HepG2 (cell line): Measurements from ENCODE around the gene TEX26. TPM values are rescaled to one million over a fixed set of nuclear protein-coding genes. Genes with fewer than 3 reads are reported as not detected.

Experiments used
- ATAC-seq: fragments of 200-7000 bp; cut with Tn5 transposase; 3 replicates; pipeline ENCODE4 v1.9.1; 2020; ENCODE audit warnings: mild to moderate bottlenecking, moderate library complexity
- BruUV-seq: library from RNA; stranded (reverse); fragments of 400-500 nt; replicated peaks from 2 replicates; lab custom pipeline; 2021; lab: Mats Ljungman, UMichigan
- CTCF ChIA-PET: fragments of 300-600 bp; formaldehyde crosslinking; extraction: SDS; loops from one replicate; lab custom pipeline; 2021; ENCODE audit warnings: low total read pairs, inconsistent platforms, low intra/inter-chr PET ratio; lab: Yijun Ruan, JAX
- POLR2A ChIA-PET: fragments of 350-600 bp; sonication (Branson Sonifier 250); formaldehyde crosslinking; loops from one replicate; lab custom pipeline; 2020; ENCODE audit warnings: antibody characterized with exemption, inconsistent platforms; lab: Yijun Ruan, JAX
- DNase-seq: peaks from one replicate; pipeline ENCODE4 v3.0.0-alpha.2; 2015; ENCODE audit warnings: low spot score
- FAIRE-seq: peaks from 3 replicates; lab custom pipeline; 2011; peaks lifted over from hg19 to GRCh38; lab: Jason Lieb, UNC
- H2AFZ ChIP-seq: one replicate; pipeline ENCODE4 v1.6.1; 2011; ENCODE audit warnings: low read length, inconsistent platforms
- H3K27ac ChIP-seq: fragments of 300-600 bp; 3 replicates; pipeline ENCODE4 v1.8.0; 2011; ENCODE audit warnings: mixed run types, mild to moderate bottlenecking, mixed read lengths, low read length, inconsistent platforms; ENCODE audit not compliant: insufficient read depth; ENCODE audit errors: extremely low read length
- H3K27me3 ChIP-seq, 2 experiments: fragments of 200-600 bp in 1 of 2; 2 replicates in 1 of 2; 3 replicates in 1 of 2; pipeline versions ENCODE4 v1.6.0 to v1.8.0; 2011; ENCODE audit warnings: low read length in 2 of 2, mild to moderate bottlenecking in 2 of 2, moderate library complexity in 2 of 2, inconsistent platforms in 1 of 2; ENCODE audit not compliant: insufficient read depth in 2 of 2, control insufficient read depth in 1 of 2
- H3K36me3 ChIP-seq, 2 experiments: fragments of 200-600 bp in 1 of 2; replicated peaks in 1 of 2; 2 replicates in 1 of 2; 3 replicates in 1 of 2; pipeline versions ENCODE4 v1.5.1 to v1.8.0; 2011; ENCODE audit warnings: low read length in 2 of 2, inconsistent platforms in 1 of 2; ENCODE audit not compliant: insufficient read depth in 2 of 2, control insufficient read depth in 1 of 2
- H3K4me1 ChIP-seq: 2 replicates; pipeline ENCODE4 v1.5.1; 2012; ENCODE audit warnings: low read length, inconsistent platforms; ENCODE audit not compliant: insufficient read depth
- H3K4me2 ChIP-seq: 2 replicates; pipeline ENCODE4 v1.6.0; 2011; ENCODE audit warnings: low read depth, low read length, inconsistent platforms
- H3K4me3 ChIP-seq, 3 experiments: fragments of 200-600 bp in 1 of 3; sonication (generic), shearing (Covaris generic) in 1 of 3; replicated peaks in 1 of 3; 2 replicates each; pipeline ENCODE4 v1.5.1; 2011 to 2016; ENCODE audit warnings: low read length in 3 of 3, inconsistent platforms in 2 of 3, low read depth in 2 of 3, mild to moderate bottlenecking in 2 of 3, control low read depth in 1 of 3, mixed read lengths in 1 of 3; ENCODE audit not compliant: insufficient read depth in 1 of 3
- H3K79me2 ChIP-seq: one replicate; pipeline ENCODE4 v1.6.1; 2011; ENCODE audit warnings: low read length, inconsistent platforms; ENCODE audit not compliant: insufficient read depth
- H3K9ac ChIP-seq: 2 replicates; pipeline ENCODE4 v1.6.0; 2011; ENCODE audit warnings: mild to moderate bottlenecking, low read depth, low read length, inconsistent platforms; ENCODE audit not compliant: insufficient read depth
- H3K9me3 ChIP-seq: 2 replicates; pipeline ENCODE4 v1.5.1; 2012; ENCODE audit warnings: mild to moderate bottlenecking, low read length
- H4K20me1 ChIP-seq: 2 replicates; pipeline ENCODE4 v1.6.0; 2011; ENCODE audit warnings: inconsistent platforms, mild to moderate bottlenecking, low read length, moderate library complexity; ENCODE audit not compliant: insufficient read depth
- ARID2 ChIP-seq: sonication (generic); formaldehyde crosslinking; IDR thresholded peaks from 2 replicates; pipeline ENCODE4 v1.8.1; 2022; ENCODE audit warnings: mild to moderate bottlenecking, missing genetic modification reagents, borderline replicate concordance
- ELF4 ChIP-seq: sonication (generic); formaldehyde crosslinking; IDR thresholded peaks from 2 replicates; pipeline ENCODE4 v1.5.0; 2020; ENCODE audit warnings: missing genetic modification reagents, mild to moderate bottlenecking, moderate library complexity, borderline replicate concordance
- GABPA ChIP-seq, 2 experiments: IDR thresholded peaks; 2 replicates each; pipeline ENCODE4 v1.6.1; 2011 to 2016; ENCODE audit warnings: low read depth in 2 of 2, low read length in 1 of 2, missing biosample characterization in 1 of 2, missing genetic modification characterization in 1 of 2
- GABPB1 ChIP-seq: IDR thresholded peaks from 2 replicates; pipeline ENCODE4 v1.6.1; 2016; ENCODE audit warnings: mild to moderate bottlenecking, missing genetic modification reagents, moderate library complexity, missing compliant biosample characterization
- MBD4 ChIP-seq: IDR thresholded peaks from 2 replicates; pipeline ENCODE4 v1.6.1; 2012; ENCODE audit warnings: low read length, inconsistent platforms, borderline replicate concordance
- NFYC ChIP-seq: IDR thresholded peaks from 2 replicates; pipeline ENCODE4 v1.6.1; 2016; ENCODE audit warnings: missing genetic modification reagents, missing compliant biosample characterization
- NRL ChIP-seq: sonication (generic); formaldehyde crosslinking; IDR thresholded peaks from 2 replicates; pipeline ENCODE4 v1.5.0; 2020; ENCODE audit warnings: missing genetic modification reagents, mild to moderate bottlenecking, moderate library complexity, borderline replicate concordance
- PITX1 ChIP-seq: sonication (generic); formaldehyde crosslinking; IDR thresholded peaks from 2 replicates; pipeline ENCODE4 v1.5.1; 2020; ENCODE audit warnings: mild to moderate bottlenecking, missing genetic modification reagents
- RCOR2 ChIP-seq: IDR thresholded peaks from 2 replicates; pipeline ENCODE4 v1.6.1; 2016; ENCODE audit warnings: missing biosample characterization, missing genetic modification reagents
- SSRP1 ChIP-seq: IDR thresholded peaks from 2 replicates; pipeline ENCODE4 v1.6.1; 2016; ENCODE audit warnings: control low read depth
- TBX3 ChIP-seq: fragments of 450-650 bp; IDR thresholded peaks from 2 replicates; pipeline ENCODE4 v1.6.1; 2017; ENCODE audit warnings: antibody characterized with exemption, mild to moderate bottlenecking, inconsistent platforms, borderline replicate concordance
- YEATS2 ChIP-seq: sonication (generic); formaldehyde crosslinking; IDR thresholded peaks from 2 replicates; pipeline ENCODE4 v1.4.0; 2020; ENCODE audit warnings: missing genetic modification reagents, borderline replicate concordance
- ZEB1 ChIP-seq: IDR thresholded peaks from 2 replicates; pipeline ENCODE4 v1.6.1; 2012; ENCODE audit warnings: mild to moderate bottlenecking, low read depth, inconsistent platforms; ENCODE audit not compliant: insufficient replicate concordance
- ZNF468 ChIP-seq: sonication (generic); formaldehyde crosslinking; IDR thresholded peaks from 2 replicates; pipeline ENCODE4 v1.8.0; 2022; ENCODE audit warnings: mild to moderate bottlenecking, moderate library complexity, missing genetic modification reagents
- WGBS: methylation state at CpG from one replicate; pipeline ENCODE4 v1.1.6; 2017; ENCODE audit warnings: low lambda C conversion rate; 5-methylcytosine and 5-hydroxymethylcytosine counted together
- in situ Hi-C: cut with HindIII; loops from 2 replicates; pipeline ENCODE4 v1.10.0; 2017; ENCODE audit warnings: low pct_unique_long_range_greater_than_20kb; ENCODE audit not compliant: extremely low pct_ligation_motif_present
- intact Hi-C: fragments of 100-400 bp; cut with micrococcal nuclease; formaldehyde crosslinking; loops from one replicate; pipeline ENCODE4 v1.10.0; 2022; ENCODE audit not compliant: unreplicated experiment
- polyA plus RNA-seq, 8 experiments: library from polyadenylated mRNA; depleted of rRNA in 3 of 8; stranded (reverse) in 7 of 8; unstranded in 1 of 8; fragments of >200 nt; fragmentation: Illumina TruSeq in 4 of 8; extraction: Trizol in 4 of 8; gene quantifications; 2 replicates each; pipeline versions ENCODE4 v1.2.1 to v1.2.3, GENCODE V29; 2011 to 2016; ENCODE audit warnings: low read depth in 4 of 8, missing spikeins in 1 of 8, mixed read lengths in 1 of 8; ENCODE audit not compliant: insufficient read depth in 1 of 8
- total RNA-seq, 5 experiments: library from RNA; depleted of rRNA; stranded (reverse); fragments of >200 nt; fragmentation: Illumina TruSeq; extraction: Trizol; gene quantifications; 2 replicates each; pipeline ENCODE4 v1.2.3, GENCODE V29; 2016; ENCODE audit warnings: low read depth in 1 of 5
- TF ChIP-seq, protein P1 (sequence below): sonication (generic); formaldehyde crosslinking; IDR thresholded peaks from 2 replicates; pipeline ENCODE4 v1.4.0; 2020; ENCODE audit warnings: missing genetic modification reagents
- TF ChIP-seq, protein P2 (sequence below): sonication (generic); formaldehyde crosslinking; IDR thresholded peaks from 2 replicates; pipeline ENCODE4 v1.8.0; 2022; ENCODE audit warnings: mild to moderate bottlenecking, missing genetic modification reagents, moderate library complexity
- TF ChIP-seq, protein P3 (sequence below): sonication (generic); formaldehyde crosslinking; IDR thresholded peaks from 2 replicates; pipeline ENCODE4 v1.4.0; 2020; ENCODE audit warnings: mild to moderate bottlenecking, missing genetic modification reagents
- TF ChIP-seq, protein P4 (sequence below), 2 experiments: sonication (generic) in 1 of 2; formaldehyde crosslinking in 1 of 2; IDR thresholded peaks; 2 replicates each; pipeline versions ENCODE4 v1.4.0 to v1.6.1; 2018 to 2020; ENCODE audit warnings: missing genetic modification reagents in 2 of 2, borderline replicate concordance in 1 of 2, low read depth in 1 of 2, mild to moderate bottlenecking in 1 of 2, missing biosample characterization in 1 of 2

TEX26 gene
- total and polyA plus RNA-seq, 2 of the 13 experiments (the other 11 are each of a cell fraction or from before 2014, with no cell fraction given): not detected

DNA sequence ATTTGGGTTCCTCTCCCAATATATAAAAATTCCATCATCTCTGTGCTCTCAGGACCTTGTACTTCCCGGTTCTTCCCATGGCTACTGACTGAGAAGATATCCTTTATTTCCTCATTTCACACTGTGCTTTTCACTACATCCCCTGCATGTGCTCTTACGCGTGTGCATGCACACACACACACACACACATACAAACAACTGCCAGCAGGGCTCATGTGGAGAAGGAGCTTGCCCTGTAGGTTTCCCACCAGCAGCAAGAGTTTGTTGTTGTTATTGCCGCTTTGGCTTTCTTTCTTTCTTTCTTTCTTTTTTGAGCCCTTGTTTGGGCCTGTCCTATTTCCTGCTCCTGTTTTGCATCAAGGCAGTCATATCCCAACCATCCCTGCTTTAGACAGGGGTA lies 43.6 kb downstream of the TEX26 start:
- Histone ChIP-seq H3K27me3 (no peaks in the 10 kb centered on the region; a peak in 1 of 5 replicates), H3K9me3 (no peaks in the 10 kb centered on the region), H3K4me2 (no peak overlapping the region), H3K4me3 (no peak overlapping the region), H2AFZ (no peak overlapping the region), H3K4me1 (peaks cover 7% of the 10 kb centered on the region; the same call in 1 of the 2 replicates), H3K36me3 (no peaks in the 10 kb centered on the region), H3K79me2 (no peaks in the 10 kb centered on the region), H3K9ac (no peak overlapping the region), H3K27ac (no peak overlapping the region), H4K20me1 (no peaks in the 10 kb centered on the region)
- 45% methylated on average over 4 of the region's 4 CpGs for WGBS
- FAIRE-seq (no peak), ATAC-seq (no peak), DNase-seq (no peak)
- CTCF ChIA-PET: no interaction called here
- BruUV-seq: no TSS peak
- intact Hi-C loops (no loop called here), in situ Hi-C loops (no loop called here)
- POLR2A ChIA-PET: no interaction called here
- no peak for TF ChIP-seq GABPA (IDR thresholded peaks at IDR 0.05; ENCODE audit: low read depth, low read length)
- no peak for TF ChIP-seq GABPA (CRISPR knock-in tag; IDR thresholded peaks at IDR 0.05; ENCODE audit: low read depth)
- TF ChIP-seq, protein P1, sequence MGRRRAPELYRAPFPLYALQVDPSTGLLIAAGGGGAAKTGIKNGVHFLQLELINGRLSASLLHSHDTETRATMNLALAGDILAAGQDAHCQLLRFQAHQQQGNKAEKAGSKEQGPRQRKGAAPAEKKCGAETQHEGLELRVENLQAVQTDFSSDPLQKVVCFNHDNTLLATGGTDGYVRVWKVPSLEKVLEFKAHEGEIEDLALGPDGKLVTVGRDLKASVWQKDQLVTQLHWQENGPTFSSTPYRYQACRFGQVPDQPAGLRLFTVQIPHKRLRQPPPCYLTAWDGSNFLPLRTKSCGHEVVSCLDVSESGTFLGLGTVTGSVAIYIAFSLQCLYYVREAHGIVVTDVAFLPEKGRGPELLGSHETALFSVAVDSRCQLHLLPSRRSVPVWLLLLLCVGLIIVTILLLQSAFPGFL (CRISPR knock-in tag): no peak
- no peak for TF ChIP-seq NFYC (CRISPR knock-in tag)
- TF ChIP-seq, protein P2, sequence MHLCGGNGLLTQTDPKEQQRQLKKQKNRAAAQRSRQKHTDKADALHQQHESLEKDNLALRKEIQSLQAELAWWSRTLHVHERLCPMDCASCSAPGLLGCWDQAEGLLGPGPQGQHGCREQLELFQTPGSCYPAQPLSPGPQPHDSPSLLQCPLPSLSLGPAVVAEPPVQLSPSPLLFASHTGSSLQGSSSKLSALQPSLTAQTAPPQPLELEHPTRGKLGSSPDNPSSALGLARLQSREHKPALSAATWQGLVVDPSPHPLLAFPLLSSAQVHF (CRISPR knock-in tag): no peak
- no peak for TF ChIP-seq PITX1 (CRISPR knock-in tag)
- no peak for TF ChIP-seq MBD4
- no peak for TF ChIP-seq ARID2 (CRISPR knock-in tag)
- TF ChIP-seq TBX3: no peak
- no peak for TF ChIP-seq GABPB1 (CRISPR knock-in tag)
- TF ChIP-seq ZNF468 (CRISPR knock-in tag): no peak
- TF ChIP-seq, protein P3, sequence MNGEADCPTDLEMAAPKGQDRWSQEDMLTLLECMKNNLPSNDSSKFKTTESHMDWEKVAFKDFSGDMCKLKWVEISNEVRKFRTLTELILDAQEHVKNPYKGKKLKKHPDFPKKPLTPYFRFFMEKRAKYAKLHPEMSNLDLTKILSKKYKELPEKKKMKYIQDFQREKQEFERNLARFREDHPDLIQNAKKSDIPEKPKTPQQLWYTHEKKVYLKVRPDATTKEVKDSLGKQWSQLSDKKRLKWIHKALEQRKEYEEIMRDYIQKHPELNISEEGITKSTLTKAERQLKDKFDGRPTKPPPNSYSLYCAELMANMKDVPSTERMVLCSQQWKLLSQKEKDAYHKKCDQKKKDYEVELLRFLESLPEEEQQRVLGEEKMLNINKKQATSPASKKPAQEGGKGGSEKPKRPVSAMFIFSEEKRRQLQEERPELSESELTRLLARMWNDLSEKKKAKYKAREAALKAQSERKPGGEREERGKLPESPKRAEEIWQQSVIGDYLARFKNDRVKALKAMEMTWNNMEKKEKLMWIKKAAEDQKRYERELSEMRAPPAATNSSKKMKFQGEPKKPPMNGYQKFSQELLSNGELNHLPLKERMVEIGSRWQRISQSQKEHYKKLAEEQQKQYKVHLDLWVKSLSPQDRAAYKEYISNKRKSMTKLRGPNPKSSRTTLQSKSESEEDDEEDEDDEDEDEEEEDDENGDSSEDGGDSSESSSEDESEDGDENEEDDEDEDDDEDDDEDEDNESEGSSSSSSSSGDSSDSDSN (CRISPR knock-in tag): no peak
- TF ChIP-seq, protein P4, sequence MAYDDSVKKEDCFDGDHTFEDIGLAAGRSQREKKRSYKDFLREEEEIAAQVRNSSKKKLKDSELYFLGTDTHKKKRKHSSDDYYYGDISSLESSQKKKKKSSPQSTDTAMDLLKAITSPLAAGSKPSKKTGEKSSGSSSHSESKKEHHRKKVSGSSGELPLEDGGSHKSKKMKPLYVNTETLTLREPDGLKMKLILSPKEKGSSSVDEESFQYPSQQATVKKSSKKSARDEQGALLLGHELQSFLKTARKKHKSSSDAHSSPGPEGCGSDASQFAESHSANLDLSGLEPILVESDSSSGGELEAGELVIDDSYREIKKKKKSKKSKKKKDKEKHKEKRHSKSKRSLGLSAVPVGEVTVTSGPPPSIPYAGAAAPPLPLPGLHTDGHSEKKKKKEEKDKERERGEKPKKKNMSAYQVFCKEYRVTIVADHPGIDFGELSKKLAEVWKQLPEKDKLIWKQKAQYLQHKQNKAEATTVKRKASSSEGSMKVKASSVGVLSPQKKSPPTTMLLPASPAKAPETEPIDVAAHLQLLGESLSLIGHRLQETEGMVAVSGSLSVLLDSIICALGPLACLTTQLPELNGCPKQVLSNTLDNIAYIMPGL (CRISPR knock-in tag; IDR thresholded peaks at IDR 0.05; ENCODE audit: borderline replicate concordance in 1 of 2, low read depth in 1 of 2): no peak
- TF ChIP-seq ELF4: no peak
- no peak for TF ChIP-seq RCOR2 (CRISPR knock-in tag)
- TF ChIP-seq YEATS2 (CRISPR knock-in tag): no peak
- TF ChIP-seq NRL: no peak
- no peak for TF ChIP-seq ZEB1
- TF ChIP-seq SSRP1 (CRISPR knock-in tag): no peak
